Stimulated activated CD8-positive, alpha-beta memory T cell treated with anti-CD3 and anti-CD28 coated beads, Interleukin-7, amount 100 ng/mL, for 1 hour (primary cell): ENCODE data around the gene NIPAL3.
"Not testable (repeated sequence)": the region's sequence is repeated elsewhere in the genome, so short reads cannot be mapped to it uniquely, and the experiment has no call there.

Experiments
- DNase-seq, 2 donors: peaks; one replicate each; pipeline ENCODE4 v3.0.0-alpha.2; 2020; ENCODE audit warnings: low read depth in 2 of 2

NIPAL3 gene

DNA sequence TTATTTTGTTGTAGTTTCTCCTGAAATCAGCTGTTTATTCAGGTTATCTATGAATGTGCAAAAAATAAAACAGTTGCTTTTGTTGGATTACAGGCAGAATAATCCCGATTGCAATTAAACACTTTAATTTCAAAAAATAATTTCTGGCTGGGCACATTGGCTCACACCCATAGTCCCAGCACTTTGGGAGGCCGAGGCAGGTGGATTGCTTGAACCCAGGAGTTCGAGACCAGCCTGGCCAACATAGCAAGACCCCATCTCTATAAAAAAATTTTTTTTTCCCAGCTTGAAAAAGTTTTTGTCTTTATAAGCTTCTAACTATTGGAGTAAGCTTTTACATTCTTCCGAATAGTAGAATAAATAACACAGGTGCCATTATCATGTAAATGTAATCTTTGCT, 102.3 kb downstream of the NIPAL3 start:
- DNase-seq: no peak

- DNase-seq: not testable (repeated sequence)
Measured at GRCh38 chr1:24520282-24520681, 104.7 kb downstream of the NIPAL3 start.
